HG03439 (cell line): Measurements from ENCODE around the gene SHC3.

ENCODE experiments used
- ATAC-seq: cut with Tn5 transposase; IDR thresholded peaks from one replicate; pipeline ENCODE4 v1.9.1; 2021; ENCODE audit warnings: mild to moderate bottlenecking, moderate library complexity; ENCODE audit not compliant: unreplicated experiment

SHC3 gene

GRCh38 chr9:89006996-89007967 is 171.3 kb downstream of the SHC3 start:
- ATAC-seq, result no peak

- no peak for ATAC-seq
Observed at GRCh38 chr9:89006267-89006666, 172.4 kb downstream of the SHC3 start.

GRCh38 chr9:89005323-89005722 is 173.3 kb downstream of the SHC3 start:
- no peak for ATAC-seq

- no peak for ATAC-seq
Observed at GRCh38 chr9:89002987-89003386, 175.6 kb downstream of the SHC3 start.

- ATAC-seq, result no peak
Observed at GRCh38 chr9:89001917-89002540, 176.6 kb downstream of the SHC3 start.

GRCh38 chr9:89000973-89001916 is 177.4 kb downstream of the SHC3 start:
- ATAC-seq, result no peak

GRCh38 chr9:89000371-89000781 is 178.2 kb downstream of the SHC3 start:
- no peak for ATAC-seq

GRCh38 chr9:88998911-88999310 is 179.7 kb downstream of the SHC3 start:
- no peak for ATAC-seq

- ATAC-seq, result no peak
Observed at GRCh38 chr9:88998503-88998902, 180.1 kb downstream of the SHC3 start.

- no peak for ATAC-seq
Observed at GRCh38 chr9:88997646-88998045, 181.0 kb downstream of the SHC3 start.

GRCh38 chr9:88996921-88997235 is 181.7 kb downstream of the SHC3 start:
- no peak for ATAC-seq

- ATAC-seq, result no peak
Observed at GRCh38 chr9:88996046-88996920, 182.3 kb downstream of the SHC3 start.

- ATAC-seq, result no peak
Observed at GRCh38 chr9:88995627-88996026, 183.0 kb downstream of the SHC3 start.

- ATAC-seq, result no peak
Observed at GRCh38 chr9:88995200-88995577, 183.4 kb downstream of the SHC3 start.

- ATAC-seq, result no peak
Observed at GRCh38 chr9:88994469-88995199, 184.0 kb downstream of the SHC3 start.

GRCh38 chr9:88993871-88994460 is 184.7 kb downstream of the SHC3 start:
- no peak for ATAC-seq

GRCh38 chr9:88993327-88993726 is 185.3 kb downstream of the SHC3 start:
- no peak for ATAC-seq

GRCh38 chr9:88992556-88992955 is 186.1 kb downstream of the SHC3 start:
- ATAC-seq, result no peak
